Adrenal gland (tissue), 12 donors: ENCODE measurements around the gene CKAP2L. TPM values are rescaled to one million over a fixed set of nuclear protein-coding genes. Genes with fewer than 3 reads are reported as not detected.

Experiments
- DNase-seq, 7 donors: peaks; one replicate each; pipeline ENCODE4 v3.0.0-alpha.2; 2019 to 2020
- H3K27ac ChIP-seq, 5 donors: fragments of 200-600 bp; sonication (generic) in 4 of 5; 1 replicate in 3 of 5; 2 replicates in 2 of 5; pipeline versions ENCODE4 v1.5.1 to v1.8.0; 2016 to 2020; ENCODE audit warnings: mild to moderate bottlenecking in 1 of 5
- H3K27me3 ChIP-seq: fragments of 200-600 bp; 2 replicates; pipeline ENCODE4 v1.8.0; 2021
- H3K36me3 ChIP-seq, 2 donors: fragments of 200-600 bp; replicated peaks in 1 of 2; 1 replicate in 1 of 2; 2 replicates in 1 of 2; pipeline versions ENCODE4 v1.5.1 to v1.8.0; 2018 to 2022
- H3K4me1 ChIP-seq, 2 donors: fragments of 200-600 bp; replicated peaks in 1 of 2; 1 replicate in 1 of 2; 2 replicates in 1 of 2; pipeline versions ENCODE4 v1.5.1 to v1.8.0; 2018 to 2021
- H3K4me3 ChIP-seq, 4 donors: fragments of 200-600 bp; sonication (generic) in 3 of 4; one replicate each; pipeline ENCODE4 v1.5.1; 2016 to 2018
- H3K9me3 ChIP-seq, 3 donors: fragments of 200-600 bp; sonication (generic) in 1 of 3; replicated peaks in 1 of 3; 1 replicate in 2 of 3; 2 replicates in 1 of 3; pipeline versions ENCODE4 v1.5.1 to v1.8.0; 2016 to 2021
- CTCF ChIP-seq, 6 experiments: fragments of 450-650 bp in 4 of 6; fragments of 200-600 bp in 2 of 6; sonication (generic) in 1 of 6; IDR thresholded peaks; 1 replicate in 5 of 6; 2 replicates in 1 of 6; pipeline versions ENCODE4 v1.5.1 to v1.8.0; 2016 to 2021; ENCODE audit warnings: antibody characterized with exemption in 6 of 6, mild to moderate bottlenecking in 2 of 6, moderate library complexity in 1 of 6
- POLR2A ChIP-seq, 2 donors: fragments of 450-650 bp; IDR thresholded peaks; one replicate each; pipeline ENCODE4 v1.6.1; 2017; ENCODE audit warnings: antibody characterized with exemption in 2 of 2, mild to moderate bottlenecking in 2 of 2, moderate library complexity in 1 of 2
- WGBS, 4 donors: extraction: QIAGEN DNeasy Blood & Tissue Kit in 2 of 4; methylation state at CpG; one replicate each; pipeline versions ENCODE4 v1.1.5 to v1.1.7; 2013 to 2017; 5-methylcytosine and 5-hydroxymethylcytosine counted together
- intact Hi-C, 2 donors: fragments of 100-400 bp; cut with DNase I; formaldehyde crosslinking; loops; one replicate each; pipeline versions ENCODE4 v1.14.1 to v1.15.0; 2022 to 2023
- polyA plus RNA-seq, 3 donors: library from polyadenylated mRNA; stranded (reverse); fragments of 200-250 nt in 2 of 3; fragments of 350-450 nt in 1 of 3; fragmentation: Illumina TruSeq in 1 of 3; extraction: RNeasy Lipid Tissue Mini Kit (QIAGEN cat#74804) in 1 of 3; gene quantifications; one replicate each; pipeline ENCODE4 v1.2.3, GENCODE V29; 2013 to 2014
- total RNA-seq, 9 donors: library from RNA; depleted of rRNA in 4 of 9; stranded (reverse); fragments of >200 nt in 4 of 9; fragments of 120-200 nt in 1 of 9; fragmentation: NEBNext Ultra II Directional in 1 of 9; extraction: Animal tissue kit (Norgen Biotek cat#: 25700) in 1 of 9; gene quantifications; one replicate each; pipeline versions ENCODE4 v1.1.0 to v1.2.4, GENCODE V29; 2013 to 2023
- donor health status: healthy with polysubstance abuse.
- donor health status: Bipolar disorder and iron deficiency.
- donor health status: DM: yes; HTN: yes; CAD: no.
- donor health status: DM: no; HTN: no; CAD: no.
- donor health status: DM: no; HTN: no; CAD: no.
- donor health status: DM: yes; HTN: yes; CAD: no.

CKAP2L gene
- total and polyA plus RNA-seq, 12 donors = 0.10 to 6.9 (median 0.81) TPM; not detected in 2

GRCh38 chr2:112805542-112805941 is 41.1 kb upstream of the CKAP2L start:
- no peak for DNase-seq
- H3K27ac ChIP-seq = no peak overlapping the region
- 89 to 94% (median 92%) methylated on average over 11 of the region's 11 CpGs for WGBS, 4 donors
- no peaks in the 10 kb centered on the region for H3K27me3 ChIP-seq
- TF ChIP-seq CTCF (IDR thresholded peaks at IDR 0.05) = no peak
- TF ChIP-seq POLR2A (IDR thresholded peaks at IDR 0.05) = no peak
- no peak overlapping the region for H3K4me3 ChIP-seq
- H3K36me3 ChIP-seq = no peaks in the 10 kb centered on the region
- no peaks in the 10 kb centered on the region for H3K4me1 ChIP-seq
- intact Hi-C loops = no loop called here
- peaks cover 0 to 7% (median 0%) of the 10 kb centered on the region in 3 donors for H3K9me3 ChIP-seq

DNA sequence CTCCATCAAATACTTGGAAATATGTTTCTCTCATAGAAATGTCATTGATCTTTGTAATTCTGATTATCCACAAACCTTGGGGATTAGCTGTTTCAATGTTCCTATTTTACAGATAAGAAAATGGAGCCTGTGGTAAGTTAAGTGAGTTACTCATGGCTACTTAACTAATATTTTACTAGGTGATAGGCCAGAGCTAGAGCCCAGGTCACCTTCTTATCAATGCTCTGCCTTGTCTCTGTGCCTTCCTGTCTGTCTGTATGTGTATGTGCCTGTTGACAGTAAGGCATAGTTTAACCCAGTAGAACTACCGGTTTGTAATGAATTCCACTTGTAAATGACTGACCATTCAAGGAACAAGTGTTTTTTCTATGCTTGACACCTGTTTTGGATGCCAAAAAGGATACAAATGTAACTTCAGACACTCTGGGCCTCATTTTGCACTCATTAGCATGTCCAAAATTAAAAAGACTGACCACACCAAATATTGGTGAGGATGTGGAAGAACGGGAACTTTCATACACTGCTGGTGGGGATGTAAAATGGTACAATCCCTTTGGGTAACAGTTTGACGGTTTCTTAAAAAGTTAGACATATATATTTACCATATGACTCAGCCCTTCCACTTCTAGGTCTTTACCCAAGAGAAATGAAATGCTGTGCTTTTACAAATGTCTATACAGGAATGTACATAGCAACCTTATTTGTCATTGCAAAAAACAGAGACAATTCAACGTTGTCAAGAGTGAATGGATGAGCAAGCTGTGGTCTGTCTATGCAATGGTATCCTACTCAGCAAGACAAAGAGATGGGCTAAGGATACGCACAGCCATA is 39.5 kb upstream of the CKAP2L start:
- WGBS, 4 donors = 86 to 90% (median 87%) methylated on average over 5 of the region's 5 CpGs
- intact Hi-C loops = no loop called here
- TF ChIP-seq CTCF (IDR thresholded peaks at IDR 0.05) = no peak
- TF ChIP-seq POLR2A (IDR thresholded peaks at IDR 0.05) = no peak
- Histone ChIP-seq H3K36me3 (no peaks in the 10 kb centered on the region), H3K27ac (no peak overlapping the region), H3K4me1 (no peaks in the 10 kb centered on the region), H3K9me3 (peaks cover 0 to 7% (median 0%) of the 10 kb centered on the region in 3 donors), H3K4me3 (no peak overlapping the region), H3K27me3 (no peaks in the 10 kb centered on the region)
- no peak for DNase-seq

- WGBS, 4 donors = 84 to 89% (median 87%) methylated on average over 4 of the region's 4 CpGs
- intact Hi-C loops = no loop called here
- no peak for TF ChIP-seq POLR2A (IDR thresholded peaks at IDR 0.05)
- Histone ChIP-seq H3K4me1 (no peaks in the 10 kb centered on the region), H3K36me3 (no peaks in the 10 kb centered on the region), H3K27ac (peak overlapping the region in 1 of 5 donors; percentile 21), H3K27me3 (no peaks in the 10 kb centered on the region), H3K9me3 (no peaks in the 10 kb centered on the region), H3K4me3 (no peak overlapping the region)
- no peak for DNase-seq
Observed at GRCh38 chr2:112800881-112801583, 36.6 kb upstream of the CKAP2L start.

DNA sequence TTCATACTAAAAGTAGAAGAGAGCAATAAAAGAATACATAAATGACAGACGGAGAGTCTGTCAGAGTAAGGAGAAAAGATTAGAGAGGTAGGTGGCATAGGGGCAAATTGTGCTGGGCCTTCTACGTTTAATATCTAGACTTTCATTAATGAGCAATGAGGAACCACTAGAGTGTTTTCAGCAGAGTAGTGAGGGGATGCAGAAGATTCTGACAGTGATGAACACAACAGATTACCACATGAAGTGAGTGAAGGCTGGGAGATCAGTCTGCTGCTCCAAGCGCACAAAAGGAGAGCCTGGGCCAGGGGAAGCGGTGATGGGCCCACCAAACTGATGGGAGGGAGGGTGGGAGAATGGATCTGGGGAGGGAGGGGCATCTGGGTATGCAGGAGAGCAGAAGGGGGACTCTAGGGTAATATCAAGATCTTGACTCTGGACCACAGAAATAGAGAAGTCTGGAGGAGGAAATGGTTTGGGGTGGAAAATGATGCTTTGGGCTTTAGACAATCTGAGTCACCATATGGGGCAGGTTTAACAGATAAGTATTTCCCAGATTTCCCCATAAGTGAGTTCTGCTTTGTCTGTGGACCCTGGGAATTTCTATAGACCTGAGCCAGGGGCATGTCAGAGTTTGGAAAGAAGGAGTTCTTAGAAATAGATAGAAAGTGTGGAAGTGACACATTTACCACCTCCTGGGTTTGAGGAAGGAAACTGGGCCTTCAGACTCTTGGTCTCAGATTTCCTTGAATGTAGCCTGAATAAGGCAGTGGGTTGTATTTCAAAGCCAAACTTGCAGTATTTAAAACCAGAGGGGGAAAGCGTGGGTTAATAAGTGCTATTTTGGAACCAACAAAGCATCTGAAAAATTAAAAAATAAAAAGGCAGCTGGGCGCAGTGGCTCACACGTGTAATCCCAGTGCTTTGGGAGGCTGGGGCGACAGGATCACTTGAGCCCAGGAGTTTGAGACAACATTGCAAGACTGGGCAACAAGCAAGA is 34.9 kb upstream of the CKAP2L start:
- no peaks in the 10 kb centered on the region for H3K27me3 ChIP-seq
- no peak overlapping the region for H3K4me3 ChIP-seq
- no peak overlapping the region for H3K27ac ChIP-seq
- intact Hi-C loops = no loop called here
- TF ChIP-seq CTCF (IDR thresholded peaks at IDR 0.05) (no peak), POLR2A (IDR thresholded peaks at IDR 0.05) (no peak)
- no peaks in the 10 kb centered on the region for H3K9me3 ChIP-seq
- 70 to 85% (median 77%) methylated on average over 8 of the region's 8 CpGs for WGBS, 4 donors
- peaks cover 0 to 6% of the 10 kb centered on the region in 2 donors for H3K4me1 ChIP-seq
- no peaks in the 10 kb centered on the region for H3K36me3 ChIP-seq
- no peak for DNase-seq
